ENCODE measurements around the gene TNNI3K. TPM values are rescaled to one million over a fixed set of nuclear protein-coding genes. Genes with fewer than 3 reads are reported as not detected.

TNNI3K gene
- total RNA-seq, 2 experiments from 2014 or later = 0.37 to 0.59 TPM

DNA sequence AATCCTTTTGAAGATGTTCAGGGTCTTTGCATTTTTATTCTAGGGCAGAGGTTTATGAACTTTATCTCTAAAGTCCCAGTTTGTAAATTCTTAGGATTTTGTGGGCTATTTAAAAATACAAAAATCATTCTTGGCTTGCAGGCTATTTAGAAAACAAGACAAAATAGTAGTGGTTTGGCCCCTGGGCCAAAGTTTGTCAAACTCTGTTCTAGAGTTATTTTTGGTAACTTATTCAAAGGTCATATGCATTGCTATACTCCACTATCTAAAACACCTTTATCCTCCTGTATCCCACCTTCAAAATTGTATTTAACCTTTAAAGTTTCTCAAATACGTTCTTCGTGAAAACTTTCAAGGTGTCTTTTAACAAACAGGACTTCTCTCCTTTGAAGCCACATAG lies 352.7 kb downstream of the TNNI3K start:
- ATAC-seq = no peak
- H3K27ac Mint-ChIP-seq = no peak overlapping the region
- POLR2A ChIA-PET = no interaction called here
- no peaks in the 10 kb centered on the region for H3K4me1 Mint-ChIP-seq
- no peaks in the 10 kb centered on the region for H3K9me3 Mint-ChIP-seq (ENCODE audit: low read depth)
- CTCF ChIA-PET = no interaction called here
- H3K27me3 Mint-ChIP-seq = peaks cover 9% of the 10 kb centered on the region
- no peak overlapping the region for H3K4me3 Mint-ChIP-seq
- DNase-seq = no peak
- intact Hi-C loops (cut with DNase I, micrococcal nuclease) = no loop called here
- no peaks in the 10 kb centered on the region for H3K36me3 Mint-ChIP-seq (ENCODE audit: low read depth)

DNA sequence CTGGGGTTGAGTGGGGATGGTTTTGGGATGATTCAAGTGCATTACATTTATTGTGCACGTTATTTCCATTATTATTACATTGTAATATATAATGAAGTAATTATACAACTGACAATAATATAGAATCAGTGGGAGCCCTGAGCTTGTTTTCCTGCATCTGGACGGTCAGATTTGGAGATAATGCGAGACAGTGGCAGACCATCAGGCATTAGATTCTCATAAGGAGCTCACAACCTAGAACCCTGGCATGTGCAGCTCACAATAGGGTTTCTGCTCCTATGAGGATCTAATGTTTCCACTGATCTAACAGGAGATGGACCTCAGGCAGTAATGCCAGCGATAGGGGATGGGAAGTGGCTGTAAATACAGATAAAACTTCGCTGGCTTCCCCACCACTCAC lies 355.1 kb downstream of the TNNI3K start:
- Mint-ChIP-seq H3K27me3 (peaks cover 3% of the 10 kb centered on the region), H3K4me3 (no peak overlapping the region), H3K4me1 (no peaks in the 10 kb centered on the region), H3K36me3 (ENCODE audit: low read depth) (no peaks in the 10 kb centered on the region), H3K27ac (no peak overlapping the region), H3K9me3 (ENCODE audit: low read depth) (no peaks in the 10 kb centered on the region)
- ChIA-PET POLR2A (no interaction called here), CTCF (no interaction called here)
- no peak for DNase-seq
- ATAC-seq = no peak
- intact Hi-C loops (cut with DNase I, micrococcal nuclease) = no loop called here

DNA sequence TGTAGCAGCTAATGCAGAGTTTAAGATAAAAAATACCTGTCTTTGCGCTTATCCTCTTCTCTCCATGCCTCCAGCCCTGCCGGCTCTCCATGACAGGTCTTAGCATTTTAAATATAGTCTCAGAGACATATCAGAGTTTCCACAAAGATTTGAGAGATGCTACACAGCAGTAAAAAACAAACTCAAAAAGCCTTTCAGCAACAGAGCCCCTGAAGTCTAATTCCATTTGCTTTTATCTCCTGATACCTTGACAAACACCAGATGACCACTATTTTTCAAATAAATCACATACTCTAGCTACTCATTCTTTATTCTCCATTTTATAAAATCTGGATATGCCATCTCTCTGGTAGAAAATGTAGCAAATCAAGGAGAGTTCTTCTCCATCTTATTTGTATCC lies 356.8 kb downstream of the TNNI3K start:
- no peaks in the 10 kb centered on the region for H3K9me3 Mint-ChIP-seq (ENCODE audit: low read depth)
- CTCF ChIA-PET = no interaction called here
- H3K36me3 Mint-ChIP-seq (ENCODE audit: low read depth) = no peaks in the 10 kb centered on the region
- H3K27ac Mint-ChIP-seq = no peak overlapping the region
- intact Hi-C loops (cut with DNase I, micrococcal nuclease) = no loop called here
- ATAC-seq (no peak), DNase-seq (no peak)
- H3K27me3 Mint-ChIP-seq = peaks cover 3% of the 10 kb centered on the region
- POLR2A ChIA-PET = no interaction called here
- no peak overlapping the region for H3K4me3 Mint-ChIP-seq
- no peaks in the 10 kb centered on the region for H3K4me1 Mint-ChIP-seq

DNA sequence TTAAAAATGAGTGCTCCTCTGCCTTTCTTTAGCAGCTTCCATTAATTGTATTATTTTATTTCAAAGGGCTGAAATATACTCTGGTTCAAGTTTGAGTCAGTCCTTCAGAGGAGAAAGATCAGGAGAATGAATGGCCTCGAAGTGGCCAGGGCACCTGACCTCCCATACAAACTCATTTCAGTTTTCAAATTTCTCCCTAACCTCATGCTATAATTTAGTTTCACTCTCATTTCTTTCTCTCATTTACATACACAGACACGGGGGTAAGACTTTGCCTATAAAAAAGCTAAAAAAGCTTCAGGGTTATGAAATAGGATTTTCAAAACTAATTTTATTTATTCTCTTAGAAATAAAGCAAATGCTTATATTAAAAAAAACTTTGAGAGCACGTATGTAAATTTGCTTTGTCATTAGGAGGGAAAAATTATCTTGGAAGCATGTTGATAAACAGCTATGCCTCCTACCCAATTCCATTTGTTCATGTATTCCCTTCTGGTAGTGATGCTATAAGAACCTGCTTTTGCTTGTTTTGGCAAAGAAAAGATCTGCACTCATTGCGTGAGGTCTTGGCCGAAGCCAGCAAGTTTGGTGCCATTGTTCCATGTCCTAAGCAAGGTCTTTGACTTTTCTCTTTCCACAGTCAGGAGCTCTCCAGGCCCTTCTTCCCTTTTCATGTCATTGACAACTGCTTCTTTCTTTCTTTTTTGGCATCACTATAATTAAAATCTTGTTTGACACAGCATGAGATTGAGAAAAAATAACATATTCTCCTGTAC lies 357.6 kb downstream of the TNNI3K start:
- no peak overlapping the region for H3K27ac Mint-ChIP-seq
- H3K9me3 Mint-ChIP-seq (ENCODE audit: low read depth) = no peaks in the 10 kb centered on the region
- DNase-seq (no peak), ATAC-seq (no peak)
- peaks cover 3% of the 10 kb centered on the region for H3K27me3 Mint-ChIP-seq
- H3K36me3 Mint-ChIP-seq (ENCODE audit: low read depth) = no peaks in the 10 kb centered on the region
- ChIA-PET CTCF (no interaction called here), POLR2A (no interaction called here)
- no peak overlapping the region for H3K4me3 Mint-ChIP-seq
- no peaks in the 10 kb centered on the region for H3K4me1 Mint-ChIP-seq
- intact Hi-C loops (cut with DNase I, micrococcal nuclease) = no loop called here

Other genes with a start within 250 kb of the TNNI3K start
- 1 to 10 TPM; 1.9 to 2.7 TPM for gene LRRIQ3, start 37.2 kb upstream of the TNNI3K start, total RNA-seq
- gene FPGT, start 37.1 kb upstream of the TNNI3K start, total RNA-seq = 10 to 100 TPM; 12.5 to 13.9 TPM